Thyroid gland (tissue), 4 donors: ENCODE measurements around the gene RAB1B.

ENCODE experiments used
- POLR2A ChIP-seq, 2 donors: fragments of 450-650 bp; IDR thresholded peaks; one replicate each; pipeline ENCODE4 v1.6.1; 2017; ENCODE audit warnings: antibody characterized with exemption in 2 of 2, mild to moderate bottlenecking in 2 of 2, moderate library complexity in 1 of 2
- TF ChIP-seq, protein P1 (sequence below), 6 experiments: fragments of 200-600 bp in 3 of 6; fragments of 450-650 bp in 3 of 6; sonication (generic) in 3 of 6; IDR thresholded peaks; one replicate each; pipeline ENCODE4 v1.5.1; 2016 to 2019; ENCODE audit warnings: antibody characterized with exemption in 6 of 6, mild to moderate bottlenecking in 2 of 6, inconsistent platforms in 1 of 6, moderate library complexity in 1 of 6

GRCh38 chr11:66218846-66219620 lies 49.4 kb upstream of the RAB1B start:
- TF ChIP-seq, protein P1, sequence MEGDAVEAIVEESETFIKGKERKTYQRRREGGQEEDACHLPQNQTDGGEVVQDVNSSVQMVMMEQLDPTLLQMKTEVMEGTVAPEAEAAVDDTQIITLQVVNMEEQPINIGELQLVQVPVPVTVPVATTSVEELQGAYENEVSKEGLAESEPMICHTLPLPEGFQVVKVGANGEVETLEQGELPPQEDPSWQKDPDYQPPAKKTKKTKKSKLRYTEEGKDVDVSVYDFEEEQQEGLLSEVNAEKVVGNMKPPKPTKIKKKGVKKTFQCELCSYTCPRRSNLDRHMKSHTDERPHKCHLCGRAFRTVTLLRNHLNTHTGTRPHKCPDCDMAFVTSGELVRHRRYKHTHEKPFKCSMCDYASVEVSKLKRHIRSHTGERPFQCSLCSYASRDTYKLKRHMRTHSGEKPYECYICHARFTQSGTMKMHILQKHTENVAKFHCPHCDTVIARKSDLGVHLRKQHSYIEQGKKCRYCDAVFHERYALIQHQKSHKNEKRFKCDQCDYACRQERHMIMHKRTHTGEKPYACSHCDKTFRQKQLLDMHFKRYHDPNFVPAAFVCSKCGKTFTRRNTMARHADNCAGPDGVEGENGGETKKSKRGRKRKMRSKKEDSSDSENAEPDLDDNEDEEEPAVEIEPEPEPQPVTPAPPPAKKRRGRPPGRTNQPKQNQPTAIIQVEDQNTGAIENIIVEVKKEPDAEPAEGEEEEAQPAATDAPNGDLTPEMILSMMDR (IDR thresholded peaks at IDR 0.05), result no peak
- TF ChIP-seq POLR2A (IDR thresholded peaks at IDR 0.05), result no peak
